Tibial nerve (tissue), 4 donors: ENCODE results near the gene IMPG2.

Experiments
- CTCF ChIP-seq, 5 experiments: fragments of 200-600 bp in 3 of 5; fragments of 450-650 bp in 2 of 5; sonication (generic) in 3 of 5; IDR thresholded peaks; one replicate each; pipeline ENCODE4 v1.5.1; 2016 to 2019; ENCODE audit warnings: antibody characterized with exemption in 5 of 5, mild to moderate bottlenecking in 3 of 5, moderate library complexity in 2 of 5
- EP300 ChIP-seq, 2 donors: sonication (generic); formaldehyde crosslinking; IDR thresholded peaks; one replicate each; pipeline ENCODE4 v1.6.1; 2017; ENCODE audit warnings: antibody characterized with exemption in 2 of 2, mild to moderate bottlenecking in 1 of 2

- TF ChIP-seq EP300 (IDR thresholded peaks at IDR 0.05) = no peak
- no peak for TF ChIP-seq CTCF (IDR thresholded peaks at IDR 0.05)
Observed at GRCh38 chr3:101181801-101182200, 138.6 kb downstream of the IMPG2 start.
